Measurements from ENCODE around the gene APBB3.
A peak's percentile ranks its signal among the peaks of the same experiment; 100 is the strongest.

Gene APBB3

DNA sequence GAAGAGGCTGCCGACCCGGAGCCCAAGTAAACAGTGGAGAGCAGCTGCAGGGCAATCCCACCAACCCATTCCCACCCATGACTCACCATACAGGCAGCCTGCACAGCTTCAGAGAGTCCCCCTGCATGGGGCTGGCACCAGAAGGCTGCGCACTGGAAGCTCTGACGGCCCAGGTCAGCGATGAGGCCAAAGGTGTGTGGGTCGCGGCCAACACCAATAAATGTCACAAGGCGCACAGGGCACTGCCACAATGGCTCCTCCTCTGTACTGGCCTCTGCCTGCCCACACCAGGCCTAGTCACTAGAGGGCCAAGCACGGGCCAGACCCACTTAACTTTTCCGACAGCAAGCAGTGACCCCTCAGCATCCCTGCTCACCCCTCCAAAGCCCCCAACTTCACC is 4.2 kb downstream of the APBB3 start:
- H3K4me2 ChIP-seq (ENCODE audit: insufficient read depth, low read length), result no peak overlapping the region
- H3K36me3 ChIP-seq (ENCODE audit: insufficient read depth, low read length), result peaks cover 34% of the 10 kb centered on the region
- H3K27me3 ChIP-seq (ENCODE audit: insufficient read depth, low read length, poor library complexity), result no peaks in the 10 kb centered on the region
- no peaks in the 10 kb centered on the region for H3K9me3 ChIP-seq (ENCODE audit: insufficient read depth, low read length, severe bottlenecking)
- TF ChIP-seq, protein P1, sequence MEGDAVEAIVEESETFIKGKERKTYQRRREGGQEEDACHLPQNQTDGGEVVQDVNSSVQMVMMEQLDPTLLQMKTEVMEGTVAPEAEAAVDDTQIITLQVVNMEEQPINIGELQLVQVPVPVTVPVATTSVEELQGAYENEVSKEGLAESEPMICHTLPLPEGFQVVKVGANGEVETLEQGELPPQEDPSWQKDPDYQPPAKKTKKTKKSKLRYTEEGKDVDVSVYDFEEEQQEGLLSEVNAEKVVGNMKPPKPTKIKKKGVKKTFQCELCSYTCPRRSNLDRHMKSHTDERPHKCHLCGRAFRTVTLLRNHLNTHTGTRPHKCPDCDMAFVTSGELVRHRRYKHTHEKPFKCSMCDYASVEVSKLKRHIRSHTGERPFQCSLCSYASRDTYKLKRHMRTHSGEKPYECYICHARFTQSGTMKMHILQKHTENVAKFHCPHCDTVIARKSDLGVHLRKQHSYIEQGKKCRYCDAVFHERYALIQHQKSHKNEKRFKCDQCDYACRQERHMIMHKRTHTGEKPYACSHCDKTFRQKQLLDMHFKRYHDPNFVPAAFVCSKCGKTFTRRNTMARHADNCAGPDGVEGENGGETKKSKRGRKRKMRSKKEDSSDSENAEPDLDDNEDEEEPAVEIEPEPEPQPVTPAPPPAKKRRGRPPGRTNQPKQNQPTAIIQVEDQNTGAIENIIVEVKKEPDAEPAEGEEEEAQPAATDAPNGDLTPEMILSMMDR (IDR thresholded peaks at IDR 0.05; ENCODE audit: borderline replicate concordance, extremely low read depth, low read length, poor library complexity, severe bottlenecking), result no peak
- TF ChIP-seq EZH2 (IDR thresholded peaks at IDR 0.05; ENCODE audit: borderline replicate concordance, low read depth, low read length, severe bottlenecking), result no peak
- no peak for DNase-seq
- no peak overlapping the region for H3K27ac ChIP-seq (ENCODE audit: low read length)
- no peak for ATAC-seq (ENCODE audit: insufficient read depth, low read depth)
- H2AFZ ChIP-seq (ENCODE audit: low read depth, low read length), result no peak overlapping the region
- H3K79me2 ChIP-seq (ENCODE audit: insufficient read depth, low read length), result peaks cover 40% of the 10 kb centered on the region
- H4K20me1 ChIP-seq (ENCODE audit: insufficient read depth, low read length), result no peaks in the 10 kb centered on the region
- H3K9ac ChIP-seq (ENCODE audit: low read depth, low read length), result no peak overlapping the region
- H3K4me1 ChIP-seq (ENCODE audit: insufficient read depth, low read length), result peaks cover 49% of the 10 kb centered on the region
- no peak overlapping the region for H3K4me3 ChIP-seq (ENCODE audit: low read depth in 1 of 2, low read length in 2 of 2)

DNA sequence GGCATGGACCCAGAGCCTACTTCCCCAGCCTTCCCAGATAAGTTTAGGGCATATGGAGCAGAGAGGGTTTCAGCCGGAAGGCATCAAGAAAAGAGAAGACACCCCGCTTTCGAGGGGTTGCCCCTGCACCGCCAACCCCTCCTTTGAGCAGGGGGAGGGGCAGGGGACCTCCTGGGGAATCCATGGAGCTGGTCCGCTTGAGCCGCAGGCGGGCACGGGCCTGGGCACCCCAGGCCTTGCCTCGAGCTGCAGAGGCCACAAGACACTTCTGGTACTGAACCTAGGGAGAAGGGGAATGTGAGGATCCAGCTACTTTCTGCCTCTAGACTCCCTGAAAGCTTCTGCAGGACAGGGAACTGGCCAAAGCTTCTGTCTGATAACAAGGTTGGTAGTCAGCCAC is 5.9 kb downstream of the APBB3 start:
- Histone ChIP-seq H3K9me3 (ENCODE audit: insufficient read depth, low read length, severe bottlenecking) (no peaks in the 10 kb centered on the region), H3K4me2 (ENCODE audit: insufficient read depth, low read length) (0 out of 2 replicates have a peak overlapping the region, but pooled peaks have one; percentile 68), H3K4me1 (ENCODE audit: insufficient read depth, low read length) (peaks cover 58% of the 10 kb centered on the region), H3K9ac (ENCODE audit: low read depth, low read length) (no peak overlapping the region), H4K20me1 (ENCODE audit: insufficient read depth, low read length) (no peaks in the 10 kb centered on the region), H3K27ac (ENCODE audit: low read length) (peak overlapping the region; percentile 98; the same call in 1 of the 2 replicates), H3K79me2 (ENCODE audit: insufficient read depth, low read length) (peaks cover 41% of the 10 kb centered on the region), H3K4me3 (ENCODE audit: low read depth in 1 of 2, low read length in 2 of 2) (0 out of 4 replicates have a peak overlapping the region, but pooled peaks of 1 of the 2 experiments have one; percentile 93), H3K36me3 (ENCODE audit: insufficient read depth, low read length) (peaks cover 46% of the 10 kb centered on the region), H2AFZ (ENCODE audit: low read depth, low read length) (no peak overlapping the region), H3K27me3 (ENCODE audit: insufficient read depth, low read length, poor library complexity) (no peaks in the 10 kb centered on the region)
- DNase-seq (no peak), ATAC-seq (ENCODE audit: insufficient read depth, low read depth) (no peak)
- TF ChIP-seq, protein P1 (IDR thresholded peaks at IDR 0.05; ENCODE audit: borderline replicate concordance, extremely low read depth, low read length, poor library complexity, severe bottlenecking), result no peak
- TF ChIP-seq EZH2 (IDR thresholded peaks at IDR 0.05; ENCODE audit: borderline replicate concordance, low read depth, low read length, severe bottlenecking), result no peak

DNA sequence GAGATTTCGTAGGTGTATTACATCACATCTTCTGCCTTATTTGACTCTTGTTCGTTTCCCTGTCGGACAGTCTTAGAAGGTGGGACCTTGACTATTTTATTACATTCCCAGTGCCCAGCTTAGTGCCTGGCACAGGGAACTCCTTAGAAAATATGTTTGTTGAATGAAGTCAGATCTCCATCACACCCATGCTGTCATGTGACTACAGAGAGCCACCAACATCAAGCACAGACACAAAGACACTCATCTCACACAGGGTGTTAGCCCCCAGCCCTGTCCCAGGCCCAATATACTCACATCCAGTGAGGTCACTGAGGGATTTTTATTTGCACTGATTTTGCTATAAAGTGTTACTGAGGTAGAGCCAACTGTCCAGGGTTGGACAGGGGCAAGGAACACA is 6.4 kb downstream of the APBB3 start:
- Histone ChIP-seq H3K79me2 (ENCODE audit: insufficient read depth, low read length) (peaks cover 43% of the 10 kb centered on the region), H3K36me3 (ENCODE audit: insufficient read depth, low read length) (peaks cover 51% of the 10 kb centered on the region), H3K4me1 (ENCODE audit: insufficient read depth, low read length) (peaks cover 54% of the 10 kb centered on the region), H3K4me2 (ENCODE audit: insufficient read depth, low read length) (peak overlapping the region; percentile 68), H2AFZ (ENCODE audit: low read depth, low read length) (peak overlapping the region; percentile 96), H3K27me3 (ENCODE audit: insufficient read depth, low read length, poor library complexity) (no peaks in the 10 kb centered on the region), H3K4me3 (ENCODE audit: low read depth in 1 of 2, low read length in 2 of 2) (peak overlapping the region in 1 of 2 experiments; percentile 93; a peak in 3 of 4 replicates), H3K27ac (ENCODE audit: low read length) (peak overlapping the region; percentile 98), H3K9me3 (ENCODE audit: insufficient read depth, low read length, severe bottlenecking) (no peaks in the 10 kb centered on the region), H3K9ac (ENCODE audit: low read depth, low read length) (peak overlapping the region; percentile 96), H4K20me1 (ENCODE audit: insufficient read depth, low read length) (no peaks in the 10 kb centered on the region)
- TF ChIP-seq, protein P1 (IDR thresholded peaks at IDR 0.05; ENCODE audit: borderline replicate concordance, extremely low read depth, low read length, poor library complexity, severe bottlenecking), result no peak
- no peak for TF ChIP-seq EZH2 (IDR thresholded peaks at IDR 0.05; ENCODE audit: borderline replicate concordance, low read depth, low read length, severe bottlenecking)
- ATAC-seq (ENCODE audit: insufficient read depth, low read depth), result no peak
- DNase-seq, result no peak
